Fibroblast of lung (primary cell): ENCODE data around the gene ELFN1. TPM values are rescaled to one million over a fixed set of nuclear protein-coding genes. Genes with fewer than 3 reads are reported as not detected.

Source experiments
- DNase-seq, 2 donors: peaks; one replicate each; pipeline versions ENCODE4 v3.0.0 to v3.0.0-alpha.2; 2010; ENCODE audit warnings: low read depth in 2 of 2
- H2AFZ ChIP-seq: 2 replicates; pipeline ENCODE4 v1.5.1; 2012; ENCODE audit warnings: low read length, control low read depth, inconsistent platforms
- H3K27ac ChIP-seq: 2 replicates; pipeline ENCODE4 v1.5.1; 2011; ENCODE audit warnings: low read length, control low read depth; ENCODE audit not compliant: insufficient read depth
- H3K27me3 ChIP-seq: 2 replicates; pipeline ENCODE4 v1.5.1; 2011; ENCODE audit warnings: mild to moderate bottlenecking, low read length; ENCODE audit not compliant: control insufficient read depth, insufficient read depth
- H3K36me3 ChIP-seq: 2 replicates; pipeline ENCODE4 v1.5.1; 2011; ENCODE audit warnings: low read length; ENCODE audit not compliant: control insufficient read depth, insufficient read depth
- H3K4me1 ChIP-seq: 2 replicates; pipeline ENCODE4 v1.5.1; 2011; ENCODE audit warnings: low read length; ENCODE audit not compliant: control insufficient read depth, insufficient read depth; ENCODE audit errors: extremely low read depth
- H3K4me2 ChIP-seq: 2 replicates; pipeline ENCODE4 v1.5.1; 2011; ENCODE audit warnings: low read length, control low read depth; ENCODE audit not compliant: insufficient read depth; ENCODE audit errors: extremely low read depth
- H3K4me3 ChIP-seq, 4 experiments: fragments of 200-600 bp in 1 of 4; sonication (generic) in 1 of 4; replicated peaks in 1 of 4; 2 replicates each; pipeline ENCODE4 v1.5.1; 2011 to 2016; ENCODE audit warnings: low read length in 4 of 4, low read depth in 3 of 4, mild to moderate bottlenecking in 3 of 4, control low read depth in 2 of 4, inconsistent platforms in 1 of 4, mixed read lengths in 1 of 4; ENCODE audit not compliant: insufficient read depth in 1 of 4; ENCODE audit errors: control extremely low read depth in 1 of 4
- H3K79me2 ChIP-seq: 2 replicates; pipeline ENCODE4 v1.5.1; 2012; ENCODE audit warnings: mild to moderate bottlenecking, low read length, inconsistent platforms; ENCODE audit not compliant: control insufficient read depth, insufficient read depth
- H3K9ac ChIP-seq: 2 replicates; pipeline ENCODE4 v1.5.1; 2011; ENCODE audit warnings: mild to moderate bottlenecking, low read length, control low read depth; ENCODE audit not compliant: insufficient read depth
- H3K9me3 ChIP-seq: 2 replicates; pipeline ENCODE4 v1.5.1; 2012; ENCODE audit warnings: low read depth, low read length; ENCODE audit not compliant: control insufficient read depth, insufficient read depth
- H4K20me1 ChIP-seq: 2 replicates; pipeline ENCODE4 v1.5.1; 2011; ENCODE audit warnings: low read length; ENCODE audit not compliant: control insufficient read depth, insufficient read depth; ENCODE audit errors: extremely low read depth
- CTCF ChIP-seq, 2 donors: IDR thresholded peaks in 1 of 2; conservative IDR thresholded peaks in 1 of 2; 1 replicate in 1 of 2; 2 replicates in 1 of 2; pipeline ENCODE4 v1.5.1; 2011 to 2012; ENCODE audit warnings: low read length in 2 of 2, control low read depth in 1 of 2, inconsistent platforms in 1 of 2, low read depth in 1 of 2, mild to moderate bottlenecking in 1 of 2
- EZH2 ChIP-seq: IDR thresholded peaks from 2 replicates; pipeline ENCODE4 v1.5.1; 2012; ENCODE audit warnings: low read length, control low read depth, mild to moderate bottlenecking; ENCODE audit errors: missing control alignments
- polyA plus RNA-seq, 2 donors: library from polyadenylated mRNA; depleted of rRNA in 1 of 2; stranded (reverse) in 1 of 2; unstranded in 1 of 2; fragments of >200 nt; gene quantifications; 2 replicates each; pipeline ENCODE4 v1.2.1, GENCODE V29; 2011 to 2012; ENCODE audit warnings: missing spikeins in 1 of 2
- total RNA-seq: library from RNA; depleted of rRNA; stranded (reverse); fragments of >200 nt; gene quantifications from 2 replicates; pipeline ENCODE4 v1.2.1, GENCODE V29; 2014

Gene ELFN1
- total and polyA plus RNA-seq, 2 donors (not counting 1 experiment from before 2014, with no cell fraction given), result 0.16 to 0.33 TPM

DNA sequence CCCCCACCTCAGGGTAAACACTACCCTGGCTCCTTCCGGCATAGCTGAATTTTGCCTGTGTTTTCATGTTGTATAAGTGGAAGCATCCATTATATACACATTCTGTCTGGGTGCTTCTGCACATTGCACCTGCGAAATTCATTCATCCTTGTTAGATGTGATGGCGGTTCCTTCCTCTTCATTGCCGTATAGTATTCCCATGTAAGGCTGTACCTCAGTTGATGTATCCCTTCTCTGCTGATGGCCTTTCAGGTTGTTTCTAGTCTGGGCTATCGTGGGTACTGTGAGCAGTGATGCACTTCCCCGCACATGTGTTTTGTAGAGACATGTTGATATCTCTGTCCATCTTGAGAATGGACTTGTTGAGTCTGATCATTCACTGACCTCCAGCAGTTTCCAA is 28.9 kb downstream of the ELFN1 start:
- Histone ChIP-seq H3K27ac (no peak overlapping the region), H3K4me2 (no peak overlapping the region), H3K79me2 (no peaks in the 10 kb centered on the region), H4K20me1 (no peaks in the 10 kb centered on the region), H3K4me3 (no peak overlapping the region), H3K36me3 (no peaks in the 10 kb centered on the region), H2AFZ (no peak overlapping the region), H3K4me1 (no peaks in the 10 kb centered on the region), H3K27me3 (peaks cover 2% of the 10 kb centered on the region), H3K9me3 (no peaks in the 10 kb centered on the region), H3K9ac (no peak overlapping the region)
- TF ChIP-seq EZH2 (no peak), CTCF (conservative IDR thresholded peaks at IDR 0.05 in 1 of 2, IDR thresholded peaks at IDR 0.05 in 1 of 2; ENCODE audit: low read depth in 1 of 2, low read length in 2 of 2) (no peak)
- no peak for DNase-seq

- no peaks in the 10 kb centered on the region for H3K27me3 ChIP-seq
- H3K27ac ChIP-seq, result no peak overlapping the region
- no peak overlapping the region for H2AFZ ChIP-seq
- no peaks in the 10 kb centered on the region for H3K4me1 ChIP-seq
- H4K20me1 ChIP-seq, result no peaks in the 10 kb centered on the region
- H3K79me2 ChIP-seq, result no peaks in the 10 kb centered on the region
- H3K9ac ChIP-seq, result no peak overlapping the region
- TF ChIP-seq EZH2, result no peak
- no peaks in the 10 kb centered on the region for H3K36me3 ChIP-seq
- no peaks in the 10 kb centered on the region for H3K9me3 ChIP-seq
- no peak overlapping the region for H3K4me3 ChIP-seq
- H3K4me2 ChIP-seq, result no peak overlapping the region
- no peak for DNase-seq
Measured at GRCh38 chr7:1700086-1700485, 30.0 kb downstream of the ELFN1 start.

- no peak overlapping the region for H3K4me2 ChIP-seq
- no peaks in the 10 kb centered on the region for H3K79me2 ChIP-seq
- H3K27me3 ChIP-seq, result no peaks in the 10 kb centered on the region
- no peak for DNase-seq
- no peaks in the 10 kb centered on the region for H3K36me3 ChIP-seq
- no peaks in the 10 kb centered on the region for H3K9me3 ChIP-seq
- no peak overlapping the region for H3K27ac ChIP-seq
- H3K4me1 ChIP-seq, result no peaks in the 10 kb centered on the region
- H2AFZ ChIP-seq, result no peak overlapping the region
- H4K20me1 ChIP-seq, result no peaks in the 10 kb centered on the region
- no peak overlapping the region for H3K9ac ChIP-seq
- no peak overlapping the region for H3K4me3 ChIP-seq
- TF ChIP-seq CTCF (conservative IDR thresholded peaks at IDR 0.05 in 1 of 2, IDR thresholded peaks at IDR 0.05 in 1 of 2; ENCODE audit: low read depth in 1 of 2, low read length in 2 of 2), result no peak
- TF ChIP-seq EZH2, result no peak
Measured at GRCh38 chr7:1700536-1701333, 30.7 kb downstream of the ELFN1 start.
